Osteocyte (in vitro differentiated cells): ENCODE results near the gene PAFAH1B1. TPM values are rescaled to one million over a fixed set of nuclear protein-coding genes. Genes with fewer than 3 reads are reported as not detected.

Experiments
- DNase-seq: peaks from one replicate; pipeline ENCODE4 v3.0.0; 2021; ENCODE audit warnings: mixed read lengths; ENCODE audit not compliant: unreplicated experiment; ENCODE audit errors: extremely low spot score
- H3K27ac Mint-ChIP-seq: one replicate; pipeline ENCODE4 v1.8.0; 2021; ENCODE audit warnings: mild to moderate bottlenecking, mixed read lengths; ENCODE audit not compliant: unreplicated experiment
- H3K27me3 Mint-ChIP-seq: one replicate; pipeline ENCODE4 v1.8.0; 2021; ENCODE audit warnings: mixed read lengths; ENCODE audit not compliant: unreplicated experiment
- H3K36me3 Mint-ChIP-seq: one replicate; pipeline ENCODE4 v1.8.0; 2021; ENCODE audit warnings: mixed read lengths; ENCODE audit not compliant: unreplicated experiment
- H3K4me1 Mint-ChIP-seq: one replicate; pipeline ENCODE4 v1.8.0; 2021; ENCODE audit warnings: mixed read lengths; ENCODE audit not compliant: unreplicated experiment
- H3K4me3 Mint-ChIP-seq: one replicate; pipeline ENCODE4 v1.8.0; 2021; ENCODE audit warnings: mild to moderate bottlenecking, moderate library complexity, mixed read lengths; ENCODE audit not compliant: unreplicated experiment
- H3K9me3 Mint-ChIP-seq: one replicate; pipeline ENCODE4 v1.8.0; 2021; ENCODE audit warnings: mixed read lengths; ENCODE audit not compliant: unreplicated experiment
- total RNA-seq: library from RNA; stranded (reverse); gene quantifications from 2 replicates; pipeline ENCODE4 v1.2.1, GENCODE V29; 2021
- TF ChIP-seq, protein P1 (sequence below): fragments of 200-600 bp; sonication (generic); IDR thresholded peaks from 2 replicates; pipeline ENCODE4 v1.5.0; 2021; ENCODE audit warnings: antibody characterized with exemption, mild to moderate bottlenecking, moderate library complexity

PAFAH1B1 gene
- total RNA-seq, 1 donor from 2014 or later, result 138 TPM

DNA sequence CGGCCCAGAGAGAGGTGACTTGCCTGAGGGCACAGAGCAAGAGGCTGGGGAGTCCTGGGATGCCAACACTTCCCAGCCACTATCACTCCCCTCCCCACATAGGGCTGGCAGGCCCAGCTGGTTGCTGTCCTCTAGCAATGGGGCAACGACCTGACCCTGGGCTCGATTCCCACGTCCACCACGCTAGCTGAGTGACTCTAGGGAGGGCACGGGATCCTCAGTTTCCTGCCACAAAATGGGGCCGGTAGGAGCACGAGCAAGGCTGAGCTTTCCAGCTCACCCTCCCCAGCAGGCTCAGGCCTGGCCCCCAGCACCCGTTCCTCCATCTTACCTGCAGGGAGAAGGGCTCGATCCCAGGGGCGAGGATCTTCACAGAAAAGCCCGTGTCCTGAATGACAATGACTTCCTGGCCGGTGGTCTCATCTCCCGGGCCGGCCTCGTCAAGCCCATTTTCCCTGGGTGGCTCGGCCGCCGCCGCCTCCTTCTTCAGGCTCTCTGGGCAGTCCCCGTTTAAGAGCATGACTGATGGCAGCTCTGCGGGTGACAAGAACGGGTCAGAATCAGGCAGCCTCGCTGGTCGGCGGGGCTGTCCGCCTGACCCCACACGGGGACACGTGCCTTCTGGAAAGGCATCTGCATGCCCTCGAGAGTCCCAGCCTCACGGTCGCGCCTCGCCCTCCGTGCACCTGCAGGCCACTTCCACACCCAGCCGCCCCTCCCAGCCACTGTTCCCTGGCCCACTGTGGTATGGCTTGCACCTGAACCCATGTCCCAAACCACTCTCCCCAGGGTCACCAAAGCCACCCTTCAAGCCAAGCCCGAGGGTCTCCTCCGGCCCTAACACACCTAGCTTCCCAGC lies 110.8 kb downstream of the PAFAH1B1 start:
- H3K27ac Mint-ChIP-seq, result no peak overlapping the region
- H3K27me3 Mint-ChIP-seq, result no peaks in the 10 kb centered on the region
- no peaks in the 10 kb centered on the region for H3K9me3 Mint-ChIP-seq
- TF ChIP-seq, protein P1, sequence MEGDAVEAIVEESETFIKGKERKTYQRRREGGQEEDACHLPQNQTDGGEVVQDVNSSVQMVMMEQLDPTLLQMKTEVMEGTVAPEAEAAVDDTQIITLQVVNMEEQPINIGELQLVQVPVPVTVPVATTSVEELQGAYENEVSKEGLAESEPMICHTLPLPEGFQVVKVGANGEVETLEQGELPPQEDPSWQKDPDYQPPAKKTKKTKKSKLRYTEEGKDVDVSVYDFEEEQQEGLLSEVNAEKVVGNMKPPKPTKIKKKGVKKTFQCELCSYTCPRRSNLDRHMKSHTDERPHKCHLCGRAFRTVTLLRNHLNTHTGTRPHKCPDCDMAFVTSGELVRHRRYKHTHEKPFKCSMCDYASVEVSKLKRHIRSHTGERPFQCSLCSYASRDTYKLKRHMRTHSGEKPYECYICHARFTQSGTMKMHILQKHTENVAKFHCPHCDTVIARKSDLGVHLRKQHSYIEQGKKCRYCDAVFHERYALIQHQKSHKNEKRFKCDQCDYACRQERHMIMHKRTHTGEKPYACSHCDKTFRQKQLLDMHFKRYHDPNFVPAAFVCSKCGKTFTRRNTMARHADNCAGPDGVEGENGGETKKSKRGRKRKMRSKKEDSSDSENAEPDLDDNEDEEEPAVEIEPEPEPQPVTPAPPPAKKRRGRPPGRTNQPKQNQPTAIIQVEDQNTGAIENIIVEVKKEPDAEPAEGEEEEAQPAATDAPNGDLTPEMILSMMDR, result no peak
- DNase-seq, result no peak
- H3K4me1 Mint-ChIP-seq, result peaks cover 30% of the 10 kb centered on the region
- H3K36me3 Mint-ChIP-seq, result peaks cover 4% of the 10 kb centered on the region
- no peak overlapping the region for H3K4me3 Mint-ChIP-seq

DNA sequence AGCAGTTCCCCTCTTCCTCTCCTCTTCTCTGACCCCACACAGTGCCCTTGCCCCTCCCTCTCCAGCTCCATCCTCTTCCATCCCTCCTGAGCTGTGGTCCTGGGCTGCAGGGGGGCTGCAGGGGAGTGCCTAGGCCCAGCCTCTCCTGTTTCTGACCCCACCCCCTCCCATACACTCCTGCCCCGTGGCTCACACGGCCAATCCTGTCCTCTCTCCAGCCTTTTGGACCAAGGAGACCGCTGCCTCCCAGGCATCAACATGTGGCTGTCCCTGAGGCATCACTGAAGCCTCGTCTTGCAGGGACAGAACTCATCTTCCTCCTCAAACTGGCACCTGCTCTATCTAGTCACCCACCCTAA lies 111.4 kb downstream of the PAFAH1B1 start:
- TF ChIP-seq, protein P1, result no peak
- Mint-ChIP-seq H3K27ac (peak overlapping the region; percentile 8), H3K27me3 (no peaks in the 10 kb centered on the region), H3K4me3 (no peak overlapping the region), H3K36me3 (peaks cover 4% of the 10 kb centered on the region), H3K4me1 (peaks cover 36% of the 10 kb centered on the region), H3K9me3 (no peaks in the 10 kb centered on the region)
- DNase-seq, result no peak

DNA sequence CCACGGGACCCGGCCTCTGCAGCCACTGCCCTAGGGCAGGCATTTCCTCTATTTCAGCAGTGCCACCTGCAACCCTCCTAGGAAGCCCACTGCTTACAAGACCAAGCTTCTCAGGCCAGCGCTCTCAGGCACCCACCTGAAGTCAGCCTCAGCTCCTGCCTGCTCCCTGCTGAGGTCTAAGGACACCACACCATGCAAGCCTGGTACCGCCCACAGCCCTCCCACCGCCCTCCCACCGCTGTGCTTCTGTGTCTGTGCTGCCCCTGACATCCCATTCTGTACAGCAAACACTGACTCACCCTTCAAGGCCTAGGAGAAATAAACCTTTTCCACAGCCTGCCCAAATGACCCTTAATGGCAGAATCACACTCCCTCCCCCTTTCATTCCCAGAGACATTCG lies 111.8 kb downstream of the PAFAH1B1 start:
- TF ChIP-seq, protein P1, result no peak
- H3K36me3 Mint-ChIP-seq, result peaks cover 4% of the 10 kb centered on the region
- peaks cover 40% of the 10 kb centered on the region for H3K4me1 Mint-ChIP-seq
- H3K4me3 Mint-ChIP-seq, result no peak overlapping the region
- peak overlapping the region; percentile 8 for H3K27ac Mint-ChIP-seq
- no peaks in the 10 kb centered on the region for H3K27me3 Mint-ChIP-seq
- DNase-seq, result no peak
- no peaks in the 10 kb centered on the region for H3K9me3 Mint-ChIP-seq

DNA sequence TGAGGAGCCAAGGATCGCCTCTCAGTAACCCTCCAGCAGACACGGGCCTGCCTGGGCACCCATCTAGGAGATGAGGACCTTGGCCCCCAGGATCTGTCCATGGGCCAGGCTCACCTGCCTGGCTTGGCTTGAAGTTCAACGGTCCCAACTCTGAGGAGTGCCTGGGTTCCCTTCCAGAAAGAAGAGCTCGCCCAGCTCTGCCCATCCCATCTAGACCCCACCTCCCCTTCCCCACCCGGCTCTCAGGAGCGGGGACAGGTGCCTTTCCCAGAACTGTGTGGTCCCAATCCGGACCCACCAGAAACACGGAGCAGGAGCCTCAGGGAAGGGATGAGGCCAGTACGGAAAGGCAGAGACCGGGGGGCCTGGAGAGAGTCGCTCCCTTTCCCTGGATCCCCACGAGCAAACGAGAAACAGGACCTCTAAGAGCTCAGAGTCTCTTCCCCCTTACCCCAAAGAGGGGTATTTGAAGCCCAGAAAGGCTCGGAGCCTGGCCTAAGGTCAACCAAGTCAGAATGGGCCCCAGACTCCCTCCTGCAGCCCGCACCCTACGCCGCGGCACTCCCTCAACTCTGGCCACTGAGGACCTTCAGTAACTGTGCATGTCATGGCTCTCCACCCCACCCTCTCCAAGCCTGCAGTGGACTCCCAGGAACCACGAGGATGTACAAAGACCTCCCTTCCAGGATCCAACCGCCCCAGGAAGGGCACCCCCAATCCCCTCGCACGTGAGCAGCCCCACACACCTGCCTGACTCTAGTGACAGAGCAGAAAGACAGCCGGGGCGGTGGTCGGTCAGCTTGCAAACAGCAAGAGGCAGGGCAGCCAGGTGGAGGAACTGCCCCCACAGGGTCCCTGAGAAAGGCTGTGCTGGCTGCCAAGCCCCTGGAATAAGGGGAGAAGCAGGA lies 112.7 kb downstream of the PAFAH1B1 start:
- peaks cover 4% of the 10 kb centered on the region for H3K36me3 Mint-ChIP-seq
- DNase-seq, result no peak
- H3K9me3 Mint-ChIP-seq, result no peaks in the 10 kb centered on the region
- H3K27me3 Mint-ChIP-seq, result no peaks in the 10 kb centered on the region
- H3K4me1 Mint-ChIP-seq, result peaks cover 47% of the 10 kb centered on the region
- H3K4me3 Mint-ChIP-seq, result no peak overlapping the region
- H3K27ac Mint-ChIP-seq, result no peak overlapping the region
- TF ChIP-seq, protein P1, result no peak
